GM19397 (cell line): Measurements from ENCODE around the gene ZNF607.

ENCODE experiments used
- ATAC-seq: cut with Tn5 transposase; IDR thresholded peaks from one replicate; pipeline ENCODE4 v1.9.1; 2021; ENCODE audit warnings: mild to moderate bottlenecking, moderate library complexity; ENCODE audit not compliant: unreplicated experiment

Gene ZNF607

DNA sequence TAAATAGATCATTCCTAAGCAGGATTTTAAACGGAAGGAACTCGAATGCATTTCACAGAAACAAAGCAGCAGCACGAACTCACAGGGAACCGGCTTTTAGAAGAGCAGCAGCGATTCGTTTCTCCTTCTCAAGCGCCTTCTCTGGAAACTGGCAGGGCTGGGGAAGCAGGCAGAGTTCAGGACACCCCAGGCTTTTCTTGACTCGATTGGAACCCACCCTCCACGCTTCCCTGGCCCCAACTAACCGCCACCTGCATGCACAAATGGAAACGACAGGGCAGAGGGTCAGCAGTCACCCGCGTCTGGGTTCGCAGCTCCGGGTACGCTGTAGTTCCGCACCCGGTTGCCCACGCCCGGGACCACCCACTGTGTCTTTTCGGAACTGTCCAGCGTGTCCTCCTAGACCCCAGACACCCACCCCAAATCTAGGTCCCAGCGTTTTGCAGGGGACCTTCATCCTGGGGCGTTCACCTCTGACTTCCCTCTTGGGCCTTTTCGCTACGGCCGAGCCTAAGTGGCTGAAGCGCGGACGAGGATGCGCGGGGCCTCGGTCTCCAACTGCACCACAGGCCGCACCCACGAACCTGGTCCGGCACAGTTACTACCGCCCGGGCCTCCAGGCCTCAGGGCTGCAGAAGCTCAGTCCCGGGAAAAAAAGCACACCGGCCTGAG is 64.8 kb downstream of the ZNF607 start:
- peak; percentile 41 for ATAC-seq

- no peak for ATAC-seq
These were observed 65.4 kb downstream of the ZNF607 start for GRCh38 chr19:37654118-37654517.
